Measurements from ENCODE around the gene EXOC3.
"Not testable (repeated sequence)": the region's sequence is repeated elsewhere in the genome, so short reads cannot be mapped to it uniquely, and the experiment has no call there.

EXOC3 gene

DNA sequence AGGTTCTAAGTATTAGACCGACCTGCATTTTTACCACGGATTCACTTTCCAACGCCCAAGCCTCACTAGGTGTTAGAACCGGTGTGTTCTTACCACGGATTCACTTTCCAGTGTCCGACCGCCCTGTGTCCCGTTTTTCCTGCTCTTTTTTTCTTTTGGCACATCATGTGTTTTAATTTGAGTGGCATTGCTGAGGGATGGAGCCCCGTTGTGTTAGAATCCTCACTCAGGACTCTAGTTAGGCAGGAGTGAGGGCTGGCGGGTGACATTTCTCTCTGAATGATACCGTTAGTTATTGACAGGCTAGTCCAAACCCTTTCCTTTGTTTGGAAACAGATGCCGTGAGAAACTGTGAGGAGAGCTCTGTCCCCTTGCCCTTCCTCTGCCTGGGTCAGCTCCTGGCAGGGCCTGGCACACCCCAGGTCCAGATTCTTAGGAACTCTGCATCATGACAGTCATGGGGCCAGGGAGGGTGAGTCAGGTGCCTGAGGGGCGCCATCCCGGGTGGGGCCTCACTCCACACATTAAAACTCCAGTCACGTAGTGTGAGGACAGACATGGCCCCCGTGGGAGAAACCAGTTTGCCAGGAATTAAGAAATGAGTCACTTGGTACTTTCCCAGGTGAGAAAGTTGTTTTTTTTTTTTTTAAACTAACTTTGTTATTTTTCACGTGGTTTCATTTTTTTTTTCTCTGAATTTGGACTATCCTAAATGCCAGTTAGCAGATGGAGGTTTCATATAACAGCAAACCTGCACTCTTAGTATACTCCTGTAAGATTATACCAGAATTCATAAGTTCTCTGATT, 15.8 kb downstream of the EXOC3 start:
- DNase-seq = no peak

- DNase-seq = no peak
Observed at GRCh38 chr5:459562-460272, 16.7 kb downstream of the EXOC3 start.

GRCh38 chr5:460273-460625, 17.3 kb downstream of the EXOC3 start:
- DNase-seq = no peak

DNA sequence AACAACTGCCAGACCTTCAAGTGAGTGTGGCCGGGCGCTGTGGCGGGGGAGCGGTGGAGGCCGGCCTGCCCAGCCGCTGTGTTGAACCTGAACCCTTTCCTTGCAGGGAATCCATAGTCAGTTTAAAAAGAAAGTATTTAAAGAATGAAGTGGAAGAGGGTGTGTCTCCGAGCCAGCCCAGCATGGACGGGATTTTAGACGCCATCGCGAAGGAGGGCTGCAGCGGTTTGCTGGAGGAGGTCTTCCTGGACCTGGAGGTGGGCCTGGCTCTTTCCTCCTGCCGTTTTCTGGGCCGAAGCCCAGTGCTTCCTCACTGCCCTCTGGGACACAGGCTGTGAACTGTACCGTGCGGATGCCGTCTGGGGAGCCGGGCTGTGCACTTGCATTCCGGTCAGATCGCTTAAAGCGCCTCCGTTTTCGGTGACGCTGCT, 19.1 kb downstream of the EXOC3 start:
- DNase-seq = no peak

DNA sequence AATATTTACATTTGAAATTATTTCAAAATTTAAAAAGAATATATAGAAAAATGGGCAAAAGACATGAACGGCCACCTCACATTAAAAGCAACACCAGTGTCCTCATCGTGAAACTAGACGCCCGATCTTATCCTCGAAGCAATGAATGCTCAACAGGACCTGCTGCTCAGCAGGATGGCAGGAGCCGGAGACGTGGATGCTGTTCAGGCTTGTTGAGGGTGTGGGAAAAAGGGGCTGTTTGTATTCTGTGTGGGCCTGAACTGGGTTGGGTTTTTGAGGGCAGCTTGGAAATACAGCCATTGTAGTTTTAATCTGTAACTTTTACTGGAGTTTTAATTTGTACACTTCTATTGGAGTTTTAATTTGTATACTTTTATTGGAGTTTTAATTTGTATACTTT, 20.3 kb downstream of the EXOC3 start:
- DNase-seq = no peak

GRCh38 chr5:463952-464351, 21.0 kb downstream of the EXOC3 start:
- no peak for DNase-seq

DNA sequence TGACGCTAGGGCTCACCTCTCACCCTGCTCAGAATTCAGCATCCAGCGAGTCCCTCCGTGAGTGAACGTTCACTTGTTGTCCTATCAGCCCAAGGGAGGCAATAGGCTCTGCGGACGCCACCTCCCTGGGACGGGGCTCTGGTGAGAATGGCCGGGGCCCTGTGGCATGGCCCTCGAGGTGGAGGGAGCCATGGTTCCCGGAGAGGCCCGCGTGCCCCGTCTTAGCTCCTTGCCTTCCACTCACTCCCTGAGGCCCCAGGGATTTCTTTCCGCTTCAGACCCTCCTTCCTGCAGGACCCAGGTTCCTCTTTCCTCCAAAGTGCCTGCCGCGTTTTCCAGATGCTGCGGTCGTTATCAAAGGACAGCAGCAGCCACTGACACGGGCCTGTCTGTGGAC, 21.5 kb downstream of the EXOC3 start:
- DNase-seq = no peak

DNA sequence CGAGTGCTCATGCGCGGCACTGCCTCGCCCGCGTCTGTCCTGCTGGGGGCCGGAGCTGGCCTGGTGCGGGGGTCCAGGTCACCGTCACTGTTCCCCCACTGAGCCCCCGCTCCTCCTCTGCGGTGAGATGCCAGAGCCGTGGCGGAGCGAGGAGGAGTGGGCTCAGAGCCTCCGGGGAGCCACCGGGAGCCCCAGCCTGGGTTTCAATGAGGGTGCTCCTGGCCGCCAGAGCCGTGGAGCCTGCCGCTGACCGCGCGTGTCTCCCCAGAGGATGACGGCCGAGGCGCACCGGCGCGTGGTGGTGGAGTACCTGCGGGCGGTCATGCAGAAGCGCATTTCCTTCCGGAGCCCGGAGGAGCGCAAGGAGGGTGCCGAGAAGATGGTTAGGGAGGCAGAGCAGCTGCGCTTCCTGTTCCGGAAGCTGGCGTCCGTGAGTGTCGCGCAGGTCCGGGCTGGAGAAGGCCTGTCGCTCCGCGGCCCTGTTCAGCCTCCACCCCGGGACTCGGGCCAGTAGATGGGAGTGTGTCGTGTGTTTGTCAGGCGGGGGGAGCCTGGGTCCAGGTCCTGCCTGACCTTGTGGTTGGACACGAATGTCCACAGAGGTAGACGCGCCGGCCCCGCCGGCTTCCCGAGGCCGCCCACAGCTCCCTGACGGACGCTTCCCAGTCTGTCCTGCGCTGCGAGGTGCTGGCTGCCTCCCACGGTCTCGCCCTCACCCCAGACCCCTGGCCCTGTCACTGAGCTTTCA, 22.0 kb downstream of the EXOC3 start:
- no peak for DNase-seq

- DNase-seq = no peak
Observed at GRCh38 chr5:465591-466403, 22.8 kb downstream of the EXOC3 start.

- no peak for DNase-seq
Observed at GRCh38 chr5:466661-467310, 23.8 kb downstream of the EXOC3 start.

DNA sequence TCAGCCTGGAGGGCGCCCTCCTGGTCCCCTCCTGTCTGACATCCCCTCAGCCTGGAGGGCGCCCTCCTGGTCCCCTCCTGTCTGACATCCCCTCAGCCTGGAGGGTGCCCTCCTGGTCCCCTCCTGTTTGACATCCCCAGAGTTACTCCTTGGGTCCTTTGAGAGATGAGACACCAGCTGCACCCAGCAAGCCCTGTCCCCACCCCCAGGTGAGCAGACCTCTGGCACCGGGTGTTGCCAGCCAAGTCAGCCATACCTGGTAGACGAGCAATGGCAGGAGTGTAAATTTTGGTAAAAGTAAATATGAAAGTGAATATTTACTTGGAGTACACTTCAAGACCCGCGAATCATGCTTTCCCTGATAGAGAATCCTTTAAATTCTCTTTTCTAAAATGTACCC, 25.4 kb downstream of the EXOC3 start:
- no peak for DNase-seq

DNA sequence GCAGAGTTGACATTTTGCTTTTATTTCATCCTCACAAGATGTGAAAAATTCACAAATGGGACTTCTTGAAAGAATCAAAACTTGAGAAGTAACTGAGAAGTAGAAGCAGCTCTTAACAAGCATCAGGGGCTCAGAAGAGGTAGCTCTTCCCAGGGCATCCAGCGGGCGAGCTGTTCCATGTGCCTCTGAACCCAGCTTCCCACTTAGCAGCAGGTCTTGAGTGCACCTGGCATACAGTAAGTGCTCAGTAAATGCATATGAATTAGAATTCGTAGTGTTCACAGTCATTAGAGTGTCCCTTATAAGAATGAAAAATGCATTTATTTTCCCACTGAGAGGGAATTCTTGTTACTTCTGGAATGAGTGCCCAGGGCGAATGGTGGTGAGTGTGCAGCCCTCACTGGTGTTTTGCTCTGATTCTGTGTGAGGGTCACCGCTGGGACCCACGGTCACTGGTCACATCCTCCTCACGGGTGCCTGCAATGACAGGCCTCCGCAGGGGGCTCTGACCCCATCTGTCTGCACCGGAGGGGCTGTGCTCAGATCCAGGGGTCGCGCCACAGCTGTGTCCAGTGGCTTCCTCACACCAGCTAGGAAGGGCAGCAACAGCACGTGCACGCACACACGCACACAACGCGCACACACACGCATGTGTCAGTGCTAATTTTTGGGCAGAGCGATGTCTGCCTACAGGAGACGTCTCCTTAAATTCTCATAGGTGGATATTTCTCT, 26.9 kb downstream of the EXOC3 start:
- no peak for DNase-seq

GRCh38 chr5:470961-471749, 28.2 kb downstream of the EXOC3 start:
- DNase-seq = no peak

DNA sequence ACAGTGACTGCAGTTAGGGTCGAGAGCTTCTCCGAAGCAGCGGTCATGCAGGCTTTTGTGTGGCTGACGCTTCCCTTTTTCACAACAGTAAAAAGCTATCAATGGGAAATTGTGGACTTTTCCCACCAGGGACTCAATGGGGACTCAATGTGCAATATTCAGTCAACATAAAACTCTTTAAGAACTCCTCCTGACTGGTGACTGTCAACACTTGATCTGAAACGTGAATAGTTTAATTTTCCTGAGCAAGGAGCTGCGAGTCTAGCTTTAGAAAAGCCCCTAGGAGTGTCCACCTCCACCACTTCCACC, 28.7 kb downstream of the EXOC3 start:
- no peak for DNase-seq

DNA sequence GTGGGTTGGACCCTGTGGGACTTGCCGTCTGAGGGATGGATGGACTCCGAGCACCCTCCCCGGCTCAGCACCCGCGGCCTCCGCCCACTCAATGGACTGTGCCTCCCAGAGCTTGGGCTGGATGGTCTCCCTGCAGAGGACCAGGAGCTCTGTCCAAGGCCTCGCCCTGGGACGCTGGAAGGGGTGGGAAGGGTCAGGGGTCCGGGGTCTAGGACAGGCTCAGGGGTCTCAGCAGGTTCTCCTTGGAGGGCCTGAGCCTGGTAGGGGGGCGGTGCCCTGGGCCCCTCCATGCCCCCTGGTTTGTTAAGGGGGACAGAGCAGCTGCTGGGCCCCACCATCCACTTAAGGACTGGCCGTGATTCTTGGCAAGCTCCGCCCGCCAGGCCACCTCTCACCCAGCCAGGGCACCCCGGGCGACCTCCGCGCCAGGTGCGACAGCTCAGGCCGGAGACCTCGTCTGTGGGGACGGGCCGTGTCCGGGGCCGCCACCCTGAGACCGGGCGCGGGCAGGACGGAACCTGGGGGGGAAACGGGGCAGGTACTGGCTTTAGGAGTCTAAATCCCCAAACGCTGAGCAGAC, 29.2 kb downstream of the EXOC3 start:
- no peak for DNase-seq

- peak; percentile 75 for DNase-seq
Observed at GRCh38 chr5:472656-473550, 29.9 kb downstream of the EXOC3 start.

DNA sequence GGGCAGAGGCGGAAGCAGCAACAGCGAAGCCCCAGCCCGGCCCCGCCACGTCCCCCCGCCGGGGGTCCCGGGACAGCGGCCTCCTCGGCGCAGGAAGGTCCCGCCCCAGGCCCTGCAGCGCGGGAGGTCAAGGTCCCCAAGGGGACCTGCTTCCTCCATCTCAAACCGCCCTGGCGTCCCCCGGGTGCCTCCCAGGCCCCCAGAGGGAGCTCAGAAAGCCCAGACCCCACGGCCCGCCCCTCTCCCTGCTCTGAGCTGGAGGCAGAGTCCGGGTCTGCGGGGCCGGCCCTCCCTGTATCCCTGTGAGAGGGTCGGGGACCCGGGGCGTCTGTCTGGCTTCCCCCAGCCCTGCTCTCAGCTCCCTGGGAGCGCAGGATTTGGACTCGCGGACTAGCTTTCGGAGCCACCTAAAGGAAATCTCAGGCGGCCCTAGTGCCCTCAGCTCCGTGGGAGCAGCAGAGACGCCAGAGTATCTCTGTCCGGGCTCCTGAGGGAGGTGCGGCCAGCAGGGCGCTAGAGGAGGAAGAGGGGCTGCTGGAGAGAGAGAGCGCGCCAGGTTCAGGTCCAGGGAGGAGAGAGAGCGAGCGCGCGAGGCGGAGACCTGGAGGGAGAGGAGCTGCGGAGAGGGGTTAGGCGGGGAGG, 30.7 kb downstream of the EXOC3 start:
- DNase-seq = peak; percentile 46

GRCh38 chr5:474232-474839, 31.4 kb downstream of the EXOC3 start:
- not testable (repeated sequence) for DNase-seq

All from DMS79 (cell line).